Measurements from ENCODE around the gene FANCC. TPM values are rescaled to one million over a fixed set of nuclear protein-coding genes. Genes with fewer than 3 reads are reported as not detected.

The FANCC gene
- total RNA-seq, 1 donor from 2014 or later: 7.9 TPM

GRCh38 chr9:95182854-95183563, 134.5 kb downstream of the FANCC start:
- H3K36me3 ChIP-seq (ENCODE audit: insufficient read depth, low read length): no peaks in the 10 kb centered on the region
- Mint-ChIP-seq H3K4me1 (ENCODE audit: low read depth, unreplicated experiment) (peaks cover 7% of the 10 kb centered on the region), H3K9me3 (ENCODE audit: unreplicated experiment) (no peaks in the 10 kb centered on the region), H3K4me3 (ENCODE audit: unreplicated experiment) (no peak overlapping the region), H3K36me3 (ENCODE audit: low read depth, unreplicated experiment) (peaks cover 4% of the 10 kb centered on the region), H3K27me3 (ENCODE audit: low read depth, unreplicated experiment) (no peaks in the 10 kb centered on the region), H3K27ac (ENCODE audit: unreplicated experiment) (no peak overlapping the region)
- no peak overlapping the region for H2AFZ ChIP-seq (ENCODE audit: low read depth, low read length)
- H3K27me3 ChIP-seq (ENCODE audit: insufficient read depth, low read length): no peaks in the 10 kb centered on the region
- H3K9me3 ChIP-seq (ENCODE audit: insufficient read depth, low read depth, low read length): no peaks in the 10 kb centered on the region
- H3K4me3 ChIP-seq (ENCODE audit: insufficient read depth, low read depth, low read length): no peak overlapping the region
- no peak overlapping the region for H3K9ac ChIP-seq (ENCODE audit: low read length)
- H3K27ac ChIP-seq (ENCODE audit: low read depth, low read length): no peak overlapping the region
- peak; percentile 32 for TF ChIP-seq CTCF (IDR thresholded peaks at IDR 0.05; ENCODE audit: insufficient read depth, low read depth, low read length)
- no peak for TF ChIP-seq EZH2 (IDR thresholded peaks at IDR 0.05; ENCODE audit: insufficient read depth, low read length)
- peaks cover under 1% of the 10 kb centered on the region for H3K4me1 ChIP-seq (ENCODE audit: insufficient read depth, low read length)
- H3K4me2 ChIP-seq (ENCODE audit: low read length): no peak overlapping the region
- no peaks in the 10 kb centered on the region for H4K20me1 ChIP-seq (ENCODE audit: insufficient read depth, low read length)
- no peak for FAIRE-seq
- no peaks in the 10 kb centered on the region for H3K79me2 ChIP-seq (ENCODE audit: insufficient read depth, low read length)
- DNase-seq (ENCODE audit: low read depth): no peak

- TF ChIP-seq EZH2 (IDR thresholded peaks at IDR 0.05; ENCODE audit: insufficient read depth, low read length) (no peak), CTCF (IDR thresholded peaks at IDR 0.05; ENCODE audit: insufficient read depth, low read depth, low read length) (no peak)
- Histone ChIP-seq H3K27ac (ENCODE audit: low read depth, low read length) (no peak overlapping the region), H3K79me2 (ENCODE audit: insufficient read depth, low read length) (no peaks in the 10 kb centered on the region), H3K9ac (ENCODE audit: low read length) (no peak overlapping the region), H3K9me3 (ENCODE audit: insufficient read depth, low read depth, low read length) (no peaks in the 10 kb centered on the region), H3K4me2 (ENCODE audit: low read length) (no peak overlapping the region), H3K4me3 (ENCODE audit: insufficient read depth, low read depth, low read length) (no peak overlapping the region), H3K36me3 (ENCODE audit: insufficient read depth, low read length) (no peaks in the 10 kb centered on the region), H3K4me1 (ENCODE audit: insufficient read depth, low read length) (no peaks in the 10 kb centered on the region), H2AFZ (ENCODE audit: low read depth, low read length) (no peak overlapping the region), H3K27me3 (ENCODE audit: insufficient read depth, low read length) (no peaks in the 10 kb centered on the region), H4K20me1 (ENCODE audit: insufficient read depth, low read length) (no peaks in the 10 kb centered on the region)
- H3K27ac Mint-ChIP-seq (ENCODE audit: unreplicated experiment): no peak overlapping the region
- H3K36me3 Mint-ChIP-seq (ENCODE audit: low read depth, unreplicated experiment): peaks cover 4% of the 10 kb centered on the region
- H3K9me3 Mint-ChIP-seq (ENCODE audit: unreplicated experiment): no peaks in the 10 kb centered on the region
- peak; percentile 60 for DNase-seq (ENCODE audit: low read depth)
- H3K27me3 Mint-ChIP-seq (ENCODE audit: low read depth, unreplicated experiment): no peaks in the 10 kb centered on the region
- no peak for FAIRE-seq
- peaks cover 6% of the 10 kb centered on the region for H3K4me1 Mint-ChIP-seq (ENCODE audit: low read depth, unreplicated experiment)
- no peak overlapping the region for H3K4me3 Mint-ChIP-seq (ENCODE audit: unreplicated experiment)
Measured at GRCh38 chr9:95181835-95182234, 135.7 kb downstream of the FANCC start.

GRCh38 chr9:95181226-95181818, 136.2 kb downstream of the FANCC start:
- Mint-ChIP-seq H3K27me3 (ENCODE audit: low read depth, unreplicated experiment) (no peaks in the 10 kb centered on the region), H3K4me1 (ENCODE audit: low read depth, unreplicated experiment) (peaks cover 6% of the 10 kb centered on the region), H3K27ac (ENCODE audit: unreplicated experiment) (no peak overlapping the region), H3K9me3 (ENCODE audit: unreplicated experiment) (no peaks in the 10 kb centered on the region), H3K36me3 (ENCODE audit: low read depth, unreplicated experiment) (peaks cover 4% of the 10 kb centered on the region), H3K4me3 (ENCODE audit: unreplicated experiment) (no peak overlapping the region)
- peak; percentile 39 for TF ChIP-seq CTCF (IDR thresholded peaks at IDR 0.05; ENCODE audit: insufficient read depth, low read depth, low read length)
- TF ChIP-seq EZH2 (IDR thresholded peaks at IDR 0.05; ENCODE audit: insufficient read depth, low read length): no peak
- no peaks in the 10 kb centered on the region for H3K4me1 ChIP-seq (ENCODE audit: insufficient read depth, low read length)
- no peaks in the 10 kb centered on the region for H4K20me1 ChIP-seq (ENCODE audit: insufficient read depth, low read length)
- H3K27ac ChIP-seq (ENCODE audit: low read depth, low read length): no peak overlapping the region
- H3K9me3 ChIP-seq (ENCODE audit: insufficient read depth, low read depth, low read length): no peaks in the 10 kb centered on the region
- FAIRE-seq (no peak), DNase-seq (ENCODE audit: low read depth) (no peak)
- no peaks in the 10 kb centered on the region for H3K36me3 ChIP-seq (ENCODE audit: insufficient read depth, low read length)
- no peak overlapping the region for H3K9ac ChIP-seq (ENCODE audit: low read length)
- no peak overlapping the region for H2AFZ ChIP-seq (ENCODE audit: low read depth, low read length)
- H3K4me2 ChIP-seq (ENCODE audit: low read length): no peak overlapping the region
- no peaks in the 10 kb centered on the region for H3K79me2 ChIP-seq (ENCODE audit: insufficient read depth, low read length)
- no peak overlapping the region for H3K4me3 ChIP-seq (ENCODE audit: insufficient read depth, low read depth, low read length)
- no peaks in the 10 kb centered on the region for H3K27me3 ChIP-seq (ENCODE audit: insufficient read depth, low read length)
